Right lobe of liver (tissue), 6 donors: ENCODE measurements around the gene CACNB2. TPM values are rescaled to one million over a fixed set of nuclear protein-coding genes. Genes with fewer than 3 reads are reported as not detected.

Experiments used
- ATAC-seq, 4 donors: fragments of 200-7000 bp; cut with Tn5 transposase; one replicate each; pipeline ENCODE4 v1.9.1; 2020; ENCODE audit warnings: mild to moderate bottlenecking in 4 of 4, moderate library complexity in 4 of 4
- DNase-seq, 3 donors: peaks; one replicate each; pipeline ENCODE4 v3.0.0-alpha.2; 2020
- H3K27ac ChIP-seq, 3 donors: fragments of 200-600 bp; one replicate each; pipeline ENCODE4 v1.8.0; 2022
- H3K27me3 ChIP-seq, 2 donors: fragments of 200-600 bp; one replicate each; pipeline ENCODE4 v1.8.0; 2022
- H3K36me3 ChIP-seq, 4 donors: fragments of 200-600 bp; sonication (generic) in 1 of 4; one replicate each; pipeline versions ENCODE4 v1.5.1 to v1.8.0; 2017 to 2022; ENCODE audit warnings: control low read depth in 1 of 4
- H3K4me1 ChIP-seq, 4 donors: fragments of 200-600 bp; sonication (generic) in 1 of 4; one replicate each; pipeline versions ENCODE4 v1.5.1 to v1.8.0; 2017 to 2022; ENCODE audit warnings: control low read depth in 1 of 4
- H3K4me3 ChIP-seq, 3 donors: fragments of 200-600 bp; one replicate each; pipeline ENCODE4 v1.8.0; 2022
- H3K9me3 ChIP-seq, 4 donors: fragments of 200-600 bp; sonication (generic) in 1 of 4; one replicate each; pipeline versions ENCODE4 v1.5.1 to v1.8.0; 2017 to 2022; ENCODE audit warnings: control low read depth in 1 of 4
- POLR2A ChIP-seq: fragments of 450-650 bp; IDR thresholded peaks from one replicate; pipeline ENCODE4 v1.6.1; 2017; ENCODE audit warnings: antibody characterized with exemption, mild to moderate bottlenecking
- WGBS: methylation state at CpG from one replicate; pipeline ENCODE4 v1.1.6; 2018; ENCODE audit warnings: low coverage, low lambda C conversion rate; ENCODE audit not compliant: insufficient coverage; ENCODE audit errors: missing lambda C conversion rate; 5-methylcytosine and 5-hydroxymethylcytosine counted together
- intact Hi-C, 2 donors: fragments of 100-400 bp; cut with DNase I; formaldehyde crosslinking; loops; one replicate each; pipeline versions ENCODE4 v1.11.2 to v1.14.1; 2022
- total RNA-seq, 6 experiments: library from RNA; depleted of rRNA in 2 of 6; stranded (reverse); fragments of >200 nt in 2 of 6; fragmentation: NEBNext Ultra II Directional in 3 of 6; extraction: Animal tissue kit (Norgen Biotek cat#: 25700) in 3 of 6; gene quantifications; one replicate each; pipeline versions ENCODE4 v1.1.0 to v1.2.4, GENCODE V29; 2016 to 2023
- TF ChIP-seq, protein P1 (sequence below), 4 donors: fragments of 200-600 bp in 3 of 4; fragments of 450-650 bp in 1 of 4; IDR thresholded peaks; one replicate each; pipeline versions ENCODE4 v1.5.1 to v1.8.0; 2016 to 2022; ENCODE audit warnings: antibody characterized with exemption in 4 of 4, mild to moderate bottlenecking in 2 of 4
- donor health status: DM: no; HTN: yes; CAD: no.
- donor health status: DM: no; HTN: no; CAD: no.
- donor health status: DM: no; HTN: no; CAD: no.
- donor health status: DM: no; HTN: yes; CAD: no.
- donor health status: DM: no; HTN: yes; CAD: no.

CACNB2 gene
- total RNA-seq, 6 experiments from 2014 or later: 0.12 to 1.8 (median 1.0) TPM; not detected in 1

DNA sequence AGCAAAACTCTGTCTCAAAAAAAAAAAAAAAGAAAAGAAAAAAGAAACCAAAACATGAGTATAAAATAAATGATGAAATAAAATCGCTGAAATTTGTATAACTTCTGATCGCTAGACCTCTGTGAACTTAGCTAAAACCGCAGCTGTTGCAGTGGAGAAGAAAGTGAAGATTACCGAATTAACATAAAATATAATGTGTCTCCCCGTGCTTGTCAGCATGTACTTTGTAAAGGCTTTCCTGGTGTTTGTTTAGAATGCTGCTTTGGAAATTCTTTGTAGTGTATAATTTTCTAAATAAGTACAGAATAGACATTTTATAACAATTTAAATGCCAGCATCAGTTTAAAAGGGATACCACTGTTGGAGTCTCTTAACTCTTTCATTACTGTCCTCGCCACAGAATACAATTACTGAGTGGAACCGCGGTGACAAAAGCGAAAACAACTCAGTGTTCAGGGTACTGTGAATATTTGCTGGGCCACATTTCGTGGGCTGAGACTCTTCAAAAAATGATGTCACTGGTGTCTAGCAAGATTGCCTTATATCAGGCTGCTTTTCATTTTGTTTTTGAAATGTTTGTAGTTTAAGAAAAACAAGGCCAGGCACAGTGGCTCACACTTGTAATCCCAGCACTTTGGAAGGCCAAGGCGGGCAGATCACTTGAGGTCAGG lies 343.4 kb downstream of the CACNB2 start:
- H3K27me3 ChIP-seq: no peaks in the 10 kb centered on the region
- H3K4me3 ChIP-seq: no peak overlapping the region
- H3K36me3 ChIP-seq: no peaks in the 10 kb centered on the region
- TF ChIP-seq POLR2A: no peak
- TF ChIP-seq, protein P1, sequence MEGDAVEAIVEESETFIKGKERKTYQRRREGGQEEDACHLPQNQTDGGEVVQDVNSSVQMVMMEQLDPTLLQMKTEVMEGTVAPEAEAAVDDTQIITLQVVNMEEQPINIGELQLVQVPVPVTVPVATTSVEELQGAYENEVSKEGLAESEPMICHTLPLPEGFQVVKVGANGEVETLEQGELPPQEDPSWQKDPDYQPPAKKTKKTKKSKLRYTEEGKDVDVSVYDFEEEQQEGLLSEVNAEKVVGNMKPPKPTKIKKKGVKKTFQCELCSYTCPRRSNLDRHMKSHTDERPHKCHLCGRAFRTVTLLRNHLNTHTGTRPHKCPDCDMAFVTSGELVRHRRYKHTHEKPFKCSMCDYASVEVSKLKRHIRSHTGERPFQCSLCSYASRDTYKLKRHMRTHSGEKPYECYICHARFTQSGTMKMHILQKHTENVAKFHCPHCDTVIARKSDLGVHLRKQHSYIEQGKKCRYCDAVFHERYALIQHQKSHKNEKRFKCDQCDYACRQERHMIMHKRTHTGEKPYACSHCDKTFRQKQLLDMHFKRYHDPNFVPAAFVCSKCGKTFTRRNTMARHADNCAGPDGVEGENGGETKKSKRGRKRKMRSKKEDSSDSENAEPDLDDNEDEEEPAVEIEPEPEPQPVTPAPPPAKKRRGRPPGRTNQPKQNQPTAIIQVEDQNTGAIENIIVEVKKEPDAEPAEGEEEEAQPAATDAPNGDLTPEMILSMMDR (IDR thresholded peaks at IDR 0.05): no peak
- no peak for DNase-seq
- no peaks in the 10 kb centered on the region for H3K9me3 ChIP-seq
- no peak for ATAC-seq
- intact Hi-C loops: no loop called here
- H3K27ac ChIP-seq: no peak overlapping the region
- no peaks in the 10 kb centered on the region for H3K4me1 ChIP-seq
- 87% methylated on average over 11 of the region's 11 CpGs for WGBS

DNA sequence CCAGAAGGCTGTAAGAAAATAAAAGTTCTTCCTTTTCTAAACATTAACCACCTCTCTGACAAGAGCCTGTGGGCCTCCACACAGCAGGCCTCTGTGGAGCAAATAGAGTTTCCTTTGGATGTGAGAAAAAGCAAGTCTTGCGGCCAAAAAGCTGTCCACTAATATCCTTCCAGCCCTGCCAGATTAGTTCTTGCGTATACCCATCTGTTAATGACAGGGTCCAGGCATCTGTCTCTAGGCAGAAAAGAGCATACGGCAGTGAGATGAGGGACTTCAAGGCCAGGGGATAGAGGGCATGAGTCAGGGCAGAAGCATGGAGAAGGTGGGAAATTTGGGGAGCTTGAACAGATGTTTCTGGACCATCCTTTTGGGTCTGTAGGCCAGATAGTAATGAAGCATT lies 346.2 kb downstream of the CACNB2 start:
- no peaks in the 10 kb centered on the region for H3K27me3 ChIP-seq
- no peak overlapping the region for H3K27ac ChIP-seq
- H3K9me3 ChIP-seq: no peaks in the 10 kb centered on the region
- no peaks in the 10 kb centered on the region for H3K36me3 ChIP-seq
- ATAC-seq (no peak), DNase-seq (no peak)
- no peak overlapping the region for H3K4me3 ChIP-seq
- intact Hi-C loops: no loop called here
- no peaks in the 10 kb centered on the region for H3K4me1 ChIP-seq
- TF ChIP-seq POLR2A: no peak
- TF ChIP-seq, protein P1 (IDR thresholded peaks at IDR 0.05): no peak
- WGBS: 81% methylated on average over 3 of the region's 3 CpGs

DNA sequence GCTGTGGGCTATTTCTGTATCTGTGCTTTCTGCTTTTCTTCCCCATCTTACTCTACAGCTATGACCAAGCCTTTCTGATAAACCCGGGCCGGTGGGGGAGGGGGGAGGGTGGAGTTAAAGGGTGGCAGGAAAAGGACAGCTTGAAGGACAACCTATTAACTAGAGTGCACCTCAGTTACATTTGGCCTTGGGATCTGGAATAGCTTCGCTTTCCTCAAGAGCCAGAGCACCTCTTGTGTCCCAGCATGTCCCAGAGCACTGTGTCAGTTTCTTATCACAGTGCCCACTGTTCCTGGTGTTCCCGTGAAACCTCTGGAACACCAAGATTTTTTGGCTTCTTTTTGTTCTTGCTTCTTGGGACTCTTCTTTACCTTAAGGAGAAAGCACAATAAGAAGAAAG lies 350.5 kb downstream of the CACNB2 start:
- no peak for TF ChIP-seq POLR2A
- TF ChIP-seq, protein P1 (IDR thresholded peaks at IDR 0.05): no peak

DNA sequence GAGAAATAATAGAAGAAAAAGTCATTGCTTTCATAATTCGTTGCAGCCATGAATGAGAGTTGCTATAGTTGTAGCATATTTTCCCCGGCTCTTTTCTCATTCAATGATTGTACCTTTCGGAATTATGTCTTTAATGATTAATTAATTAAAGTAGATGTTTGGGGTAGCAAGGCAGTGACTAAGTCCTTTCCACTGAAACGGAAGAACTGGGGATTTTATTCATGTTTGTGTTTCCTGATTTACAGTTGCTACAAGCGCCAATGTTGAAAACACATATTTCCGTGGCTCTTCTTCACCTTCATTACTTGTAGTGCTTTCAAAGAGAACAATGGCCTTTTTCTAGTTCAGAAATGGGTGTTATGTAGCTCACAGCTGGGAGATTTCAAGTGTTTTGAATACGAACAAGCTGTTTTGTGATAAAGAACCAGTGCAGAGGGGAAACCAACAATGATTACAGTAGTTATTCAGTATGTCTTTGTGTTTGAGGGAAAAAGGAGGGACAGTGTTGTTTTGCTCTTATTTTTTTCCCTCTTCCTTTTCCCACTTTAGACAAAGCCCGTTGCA lies 357.7 kb downstream of the CACNB2 start:
- Histone ChIP-seq H3K4me1 (no peaks in the 10 kb centered on the region), H3K9me3 (no peaks in the 10 kb centered on the region), H3K27me3 (no peaks in the 10 kb centered on the region), H3K36me3 (no peaks in the 10 kb centered on the region), H3K27ac (no peak overlapping the region), H3K4me3 (no peak overlapping the region)
- ATAC-seq: no peak
- DNase-seq: no peak
- TF ChIP-seq, protein P1 (IDR thresholded peaks at IDR 0.05): no peak
- TF ChIP-seq POLR2A: no peak
- WGBS: 83% methylated on average over 8 of the region's 8 CpGs
- intact Hi-C loops: no loop called here

More for the DNA sequence above, 350.5 kb downstream of the CACNB2 start:
- Histone ChIP-seq H3K27me3 (no peaks in the 10 kb centered on the region), H3K9me3 (no peaks in the 10 kb centered on the region), H3K4me3 (no peak overlapping the region), H3K4me1 (no peaks in the 10 kb centered on the region), H3K36me3 (no peaks in the 10 kb centered on the region), H3K27ac (no peak overlapping the region)
- ATAC-seq: no peak
- no peak for DNase-seq
- WGBS: 73% methylated on average over 4 of the region's 4 CpGs
- intact Hi-C loops: no loop called here
